NCI-H524 (cell line): ENCODE data around the gene KIFC1.

ENCODE experiments used
- DNase-seq, 2 experiments: peaks; one replicate each; lab custom pipeline; 2025; lab: John Stamatoyannopoulos, UW

The KIFC1 gene

DNA sequence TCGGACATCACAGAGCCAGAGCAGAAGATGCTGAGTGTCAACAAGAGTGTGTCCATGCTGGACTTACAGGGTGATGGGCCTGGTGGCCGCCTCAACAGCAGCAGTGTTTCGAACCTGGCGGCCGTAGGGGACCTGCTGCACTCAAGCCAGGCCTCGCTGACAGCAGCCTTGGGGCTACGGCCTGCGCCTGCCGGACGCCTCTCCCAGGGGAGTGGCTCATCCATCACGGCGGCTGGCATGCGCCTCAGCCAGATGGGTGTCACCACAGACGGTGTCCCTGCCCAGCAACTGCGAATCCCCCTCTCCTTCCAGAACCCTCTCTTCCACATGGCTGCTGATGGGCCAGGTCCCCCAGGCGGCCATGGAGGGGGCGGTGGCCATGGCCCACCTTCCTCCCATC is 51.4 kb downstream of the KIFC1 start:
- DNase-seq: no peak

DNA sequence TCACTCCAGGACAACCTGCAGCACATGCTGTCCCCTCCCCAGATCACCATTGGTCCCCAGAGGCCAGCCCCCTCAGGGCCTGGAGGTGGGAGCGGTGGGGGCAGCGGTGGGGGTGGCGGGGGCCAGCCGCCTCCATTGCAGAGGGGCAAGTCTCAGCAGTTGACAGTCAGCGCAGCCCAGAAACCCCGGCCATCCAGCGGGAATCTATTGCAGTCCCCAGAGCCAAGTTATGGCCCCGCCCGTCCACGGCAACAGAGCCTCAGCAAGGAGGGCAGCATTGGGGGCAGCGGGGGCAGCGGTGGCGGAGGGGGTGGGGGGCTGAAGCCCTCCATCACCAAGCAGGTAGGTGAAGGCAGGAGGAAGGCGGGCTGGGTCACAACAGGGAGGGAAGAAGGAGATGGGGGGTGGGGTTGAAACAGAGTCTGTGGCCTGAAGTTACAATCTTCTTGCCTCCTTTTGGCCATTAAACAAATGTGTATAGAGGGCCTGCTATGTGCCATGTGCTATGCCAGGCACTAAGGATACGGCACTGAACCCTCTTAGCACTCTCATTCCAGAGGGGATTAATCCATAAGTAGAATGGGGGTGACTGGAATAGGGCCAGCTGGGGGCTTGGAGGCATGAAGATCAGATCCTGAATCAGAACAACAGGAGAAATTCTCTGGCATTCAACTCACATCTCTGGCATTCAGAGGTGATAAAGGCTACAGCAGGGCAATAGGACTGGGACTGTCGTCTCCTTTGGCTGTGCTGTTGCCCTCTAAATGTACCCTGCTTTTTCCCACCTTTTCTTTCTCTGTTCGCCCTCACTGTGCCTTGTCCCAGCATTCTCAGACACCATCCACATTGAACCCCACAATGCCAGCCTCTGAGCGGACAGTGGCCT is 52.2 kb downstream of the KIFC1 start:
- DNase-seq: no peak

DNA sequence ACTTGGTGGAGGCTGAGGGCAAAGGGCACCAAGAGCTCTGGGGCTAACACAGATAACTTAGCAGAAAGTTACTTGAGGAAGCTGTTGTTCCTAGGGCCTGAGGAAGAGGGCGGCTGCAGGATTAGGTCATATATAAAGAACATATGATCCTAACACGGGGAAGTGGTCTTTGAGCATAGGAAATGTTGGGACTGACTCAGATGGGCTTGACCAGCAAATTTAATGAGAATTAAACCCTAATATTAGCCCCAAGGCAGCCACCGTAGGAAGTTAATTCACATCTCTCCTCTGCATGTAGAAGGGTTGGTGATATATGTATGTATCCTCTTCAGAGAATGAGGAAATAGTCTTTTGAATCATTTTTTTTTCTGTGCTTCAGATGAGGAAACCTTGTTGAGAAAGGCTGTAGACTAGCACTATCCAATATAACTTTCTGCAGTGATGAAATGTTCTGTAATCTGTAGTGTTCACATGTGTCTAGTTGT is 53.5 kb downstream of the KIFC1 start:
- DNase-seq: no peak

DNA sequence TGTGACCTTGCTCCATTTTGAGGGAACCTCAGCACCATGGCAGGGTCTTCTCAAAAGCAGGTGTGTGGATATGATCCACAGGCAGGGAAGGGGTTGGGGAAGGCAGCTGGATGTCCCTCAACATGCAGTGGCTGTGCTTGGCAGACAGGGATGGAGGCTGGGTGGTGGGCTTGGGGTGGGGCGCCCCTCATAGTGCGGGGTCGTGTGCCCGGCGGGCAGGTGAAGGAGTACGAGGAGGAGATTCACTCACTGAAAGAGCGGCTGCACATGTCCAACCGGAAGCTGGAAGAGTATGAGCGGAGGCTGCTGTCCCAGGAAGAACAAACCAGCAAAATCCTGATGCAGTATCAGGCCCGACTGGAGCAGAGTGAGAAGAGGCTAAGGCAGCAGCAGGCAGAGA is 54.7 kb downstream of the KIFC1 start:
- no peak for DNase-seq

DNA sequence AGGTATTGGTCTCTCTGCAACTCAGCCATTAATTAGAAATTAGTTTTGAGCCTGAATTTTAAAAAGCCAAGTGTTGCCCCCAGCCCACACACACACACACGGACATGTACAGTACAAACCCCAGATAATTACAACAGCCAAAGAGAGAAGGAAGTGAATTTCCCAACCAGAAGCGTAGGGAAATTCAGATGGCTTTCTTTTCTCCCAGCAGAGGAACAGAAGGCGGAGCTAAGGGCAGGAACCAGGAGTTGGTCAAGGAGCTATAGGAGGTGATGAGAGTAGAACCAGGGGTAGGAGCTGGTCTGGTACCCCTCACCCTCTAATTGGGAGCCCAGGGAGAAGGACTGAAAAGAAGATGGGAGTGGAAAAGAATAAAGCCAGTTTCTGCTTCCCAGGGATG is 58.8 kb downstream of the KIFC1 start:
- DNase-seq: no peak

DNA sequence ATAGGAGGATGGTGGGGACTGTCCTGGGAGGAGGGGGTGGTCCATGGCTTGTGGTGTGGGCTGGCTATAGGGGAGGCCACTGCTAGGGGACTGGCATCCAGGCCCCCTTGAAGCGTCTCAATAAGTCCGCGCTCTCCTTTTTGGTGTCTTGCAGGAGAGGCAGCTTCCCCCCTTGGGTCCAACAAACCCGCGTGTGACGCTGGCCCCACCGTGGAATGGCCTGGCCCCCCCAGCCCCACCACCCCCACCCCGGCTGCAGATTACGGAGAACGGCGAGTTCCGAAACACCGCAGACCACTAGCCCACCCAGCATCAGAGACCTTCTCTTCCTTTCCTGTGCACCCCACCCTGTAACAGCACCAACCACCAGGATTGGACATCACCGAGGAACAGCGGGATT is 60.0 kb downstream of the KIFC1 start:
- no peak for DNase-seq

DNA sequence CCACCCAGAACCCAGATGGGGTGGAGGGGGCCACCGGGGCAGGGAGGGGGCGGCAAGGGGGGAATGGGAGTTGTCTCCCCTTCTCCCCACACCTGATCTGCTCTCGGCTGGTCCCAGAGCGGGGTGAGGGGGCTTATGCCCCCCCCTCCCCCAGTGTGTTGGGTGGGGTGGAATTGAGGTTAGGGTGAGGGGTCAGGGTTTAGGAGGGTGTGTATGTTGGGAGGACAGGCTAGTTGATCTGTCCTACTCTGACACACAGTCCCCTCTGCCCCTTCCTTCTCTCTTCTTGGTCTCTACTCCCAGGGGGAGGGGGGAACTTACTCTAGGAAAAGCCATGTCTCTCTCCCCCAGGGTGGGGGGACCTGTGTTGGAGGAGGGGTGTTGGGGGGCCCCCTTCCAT is 60.9 kb downstream of the KIFC1 start:
- DNase-seq: no peak

DNA sequence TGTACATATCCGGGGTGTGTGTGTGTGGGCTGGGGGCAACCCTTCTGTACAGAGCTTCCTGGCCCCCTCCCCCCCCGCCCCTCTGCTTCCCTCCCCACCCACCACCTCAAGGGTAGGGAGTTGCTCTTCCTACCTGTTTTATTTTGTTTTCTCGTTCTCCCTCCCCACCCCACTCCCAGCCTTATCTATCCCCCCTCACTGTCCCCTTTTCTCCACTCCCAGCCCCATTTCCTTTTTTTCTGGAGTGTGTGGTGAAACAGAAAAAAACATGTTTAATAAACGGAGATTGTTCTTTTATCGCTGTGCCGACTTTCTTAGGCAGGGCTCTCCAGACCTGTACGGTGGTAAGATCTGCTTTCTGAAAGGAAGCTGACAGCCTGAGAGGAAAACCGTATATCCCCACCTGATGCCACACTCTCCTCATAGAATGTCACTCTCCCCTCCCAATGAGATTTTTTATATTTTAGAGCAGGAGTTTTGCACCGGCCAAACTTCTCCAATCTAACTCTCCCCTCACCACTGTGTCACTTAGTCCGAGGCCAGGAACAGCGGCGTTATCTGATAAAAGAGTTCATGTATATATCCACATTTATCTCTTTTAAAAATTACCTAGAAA is 61.9 kb downstream of the KIFC1 start:
- DNase-seq: no peak

DNA sequence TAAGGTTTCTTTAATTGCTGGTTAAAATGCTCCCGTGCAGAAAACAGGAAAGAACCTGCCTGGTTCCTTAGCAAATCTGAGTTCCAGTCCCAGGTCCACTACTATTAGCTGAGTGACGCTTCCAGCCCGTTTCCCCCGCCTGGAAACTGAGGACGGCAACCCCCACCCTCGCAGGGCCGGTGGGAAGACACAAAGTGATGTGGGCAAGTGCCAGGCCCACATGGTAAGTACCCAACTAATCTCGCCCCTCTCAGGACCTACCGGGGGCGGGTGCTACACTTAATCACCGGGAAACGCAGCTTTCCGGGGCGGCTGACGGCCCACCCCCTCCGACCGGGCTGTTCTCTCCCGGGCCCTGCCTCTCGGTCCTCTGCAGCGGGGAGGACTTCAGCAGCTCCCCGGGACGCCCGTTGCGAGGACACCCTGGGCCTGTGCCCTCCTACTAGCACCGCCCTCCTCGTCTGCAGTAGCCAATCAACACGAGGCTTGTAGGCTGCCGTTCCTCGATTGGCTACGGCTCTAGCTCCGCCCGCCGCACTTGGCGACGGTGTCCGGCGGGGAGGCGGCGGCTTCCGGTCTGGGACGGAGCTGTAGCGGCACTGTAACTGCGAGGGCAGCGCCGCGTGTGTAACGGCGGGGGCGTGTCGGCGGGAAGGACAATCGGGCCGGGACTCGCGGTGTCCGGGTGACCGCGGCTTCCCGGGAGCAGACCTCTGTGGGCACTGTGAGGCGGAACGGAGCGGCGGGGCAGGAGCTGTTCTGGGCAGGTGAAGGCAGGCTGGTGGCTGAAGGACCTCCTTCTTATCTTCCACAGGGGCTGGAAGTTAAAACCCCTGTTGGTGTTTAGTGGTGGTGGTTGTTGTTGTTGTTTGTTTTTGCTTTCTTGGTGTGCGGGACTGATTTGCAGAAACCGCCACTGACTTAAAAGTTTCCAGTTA is 62.7 kb downstream of the KIFC1 start, which contains the start of gene ZBTB9:
TSS of gene ZBTB9 (plus strand) at position 568 of the 938 bp plus-strand sequence. CDS start 525 bp downstream, outside the sequence.
- DNase-seq: peak; percentile 81 to 93

DNA sequence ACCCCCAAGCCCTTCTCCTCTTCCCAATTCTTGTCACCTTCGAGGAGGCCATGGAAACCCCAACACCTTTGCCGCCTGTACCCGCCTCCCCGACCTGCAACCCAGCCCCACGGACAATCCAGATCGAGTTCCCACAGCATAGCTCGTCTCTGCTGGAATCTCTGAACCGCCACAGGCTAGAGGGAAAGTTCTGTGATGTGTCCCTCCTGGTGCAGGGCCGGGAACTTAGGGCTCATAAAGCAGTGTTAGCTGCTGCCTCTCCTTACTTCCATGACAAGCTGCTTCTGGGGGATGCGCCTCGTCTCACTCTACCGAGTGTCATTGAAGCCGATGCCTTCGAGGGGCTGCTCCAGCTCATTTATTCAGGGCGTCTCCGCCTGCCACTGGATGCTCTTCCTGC is 63.4 kb downstream of the KIFC1 start:
- no peak for DNase-seq

DNA sequence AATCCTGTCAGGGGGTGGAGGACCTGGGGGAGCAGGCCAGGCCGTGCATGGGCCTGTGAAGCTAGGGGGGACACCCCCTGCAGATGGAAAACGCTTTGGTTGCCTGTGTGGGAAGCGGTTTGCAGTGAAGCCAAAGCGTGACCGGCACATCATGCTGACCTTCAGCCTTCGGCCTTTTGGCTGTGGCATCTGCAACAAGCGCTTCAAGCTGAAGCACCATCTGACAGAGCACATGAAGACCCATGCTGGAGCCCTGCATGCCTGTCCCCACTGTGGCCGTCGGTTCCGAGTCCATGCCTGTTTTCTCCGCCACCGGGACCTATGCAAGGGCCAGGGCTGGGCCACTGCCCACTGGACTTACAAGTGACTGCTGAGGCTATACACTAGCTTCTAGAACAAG is 64.5 kb downstream of the KIFC1 start:
- DNase-seq: no peak

DNA sequence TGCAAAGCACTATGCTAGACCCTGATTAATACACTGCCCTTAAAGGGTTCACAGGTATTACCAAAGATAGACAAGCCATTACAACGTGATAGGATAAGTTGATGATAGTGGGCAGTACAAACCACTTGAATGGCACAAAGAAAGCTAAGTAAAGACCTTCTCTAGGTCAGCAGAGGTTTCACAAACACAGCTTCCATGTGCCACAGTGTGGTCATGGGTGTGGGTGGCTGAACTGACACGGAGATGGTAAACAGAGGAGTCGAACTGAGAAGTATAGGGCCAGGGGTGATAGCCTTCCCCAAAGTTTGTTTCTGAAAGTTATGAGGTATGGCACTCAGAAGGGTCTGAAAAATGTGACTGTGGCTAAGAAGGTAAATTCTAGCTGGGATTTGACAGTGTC is 67.1 kb downstream of the KIFC1 start:
- no peak for DNase-seq

DNA sequence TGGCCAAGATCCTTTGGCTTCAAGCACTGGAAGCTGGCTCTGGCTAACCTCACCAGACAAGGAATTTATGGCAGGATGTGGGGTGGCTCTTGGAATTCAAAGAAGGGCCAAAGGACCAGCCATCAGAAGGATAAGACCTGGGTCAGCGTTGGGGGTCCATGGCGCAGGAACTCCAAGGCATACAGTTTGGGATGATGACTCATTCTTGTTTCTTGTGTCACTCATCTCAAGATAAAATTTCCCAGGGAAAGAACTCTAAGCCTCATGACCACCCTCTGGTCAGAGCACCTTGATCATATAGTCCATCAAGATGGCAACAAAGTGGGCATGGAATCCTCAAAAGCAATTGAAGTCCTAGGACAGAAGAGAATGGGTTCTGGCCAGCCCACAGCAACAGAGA is 67.6 kb downstream of the KIFC1 start:
- DNase-seq: no peak
